MCF 10A (cell line): Measurements from ENCODE around the gene DNAH12. TPM values are rescaled to one million over a fixed set of nuclear protein-coding genes. Genes with fewer than 3 reads are reported as not detected.

ENCODE experiments used
- BruUV-seq: library from RNA; stranded (reverse); fragments of 400-500 nt; replicated peaks from 2 replicates; lab custom pipeline; 2021; lab: Mats Ljungman, UMichigan
- CTCF ChIA-PET: fragments of 300-600 bp; sonication (Branson Sonifier 250); formaldehyde crosslinking; extraction: SDS; loops from one replicate; lab custom pipeline; 2021; ENCODE audit warnings: antibody characterized with exemption, inconsistent platforms; lab: Yijun Ruan, JAX
- POLR2A ChIA-PET: fragments of 300-600, 350-650 bp; sonication (Branson Sonifier 250); formaldehyde crosslinking; extraction: SDS; loops from one replicate; lab custom pipeline; 2020; ENCODE audit warnings: antibody characterized with exemption, inconsistent platforms; lab: Yijun Ruan, JAX
- DNase-seq: peaks from one replicate; pipeline ENCODE4 v3.0.0-alpha.2; 2018; ENCODE audit not compliant: unreplicated experiment
- H3K27ac Mint-ChIP-seq: one replicate; pipeline ENCODE4 v1.8.0; 2022; ENCODE audit warnings: mild to moderate bottlenecking, low read depth, mixed read lengths; ENCODE audit not compliant: unreplicated experiment
- H3K27me3 Mint-ChIP-seq: one replicate; pipeline ENCODE4 v1.8.0; 2022; ENCODE audit warnings: mixed read lengths; ENCODE audit not compliant: insufficient read depth, unreplicated experiment
- H3K36me3 Mint-ChIP-seq: one replicate; pipeline ENCODE4 v1.8.0; 2022; ENCODE audit warnings: mild to moderate bottlenecking, moderate library complexity, mixed read lengths; ENCODE audit not compliant: insufficient read depth, unreplicated experiment
- H3K4me1 Mint-ChIP-seq: one replicate; pipeline ENCODE4 v1.8.0; 2022; ENCODE audit warnings: mixed read lengths; ENCODE audit not compliant: insufficient read depth, unreplicated experiment
- H3K4me3 Mint-ChIP-seq: one replicate; pipeline ENCODE4 v1.8.0; 2022; ENCODE audit warnings: mild to moderate bottlenecking, moderate library complexity, mixed read lengths; ENCODE audit not compliant: unreplicated experiment
- H3K9me3 Mint-ChIP-seq: one replicate; pipeline ENCODE4 v1.8.0; 2022; ENCODE audit warnings: mixed read lengths; ENCODE audit not compliant: unreplicated experiment
- intact Hi-C: fragments of 100-400 bp; cut with micrococcal nuclease; formaldehyde crosslinking; loops from 2 replicates; pipeline ENCODE4 v1.14.1; 2022
- total RNA-seq: library from RNA; stranded (reverse); gene quantifications from 2 replicates; pipeline ENCODE4 v1.2.3, GENCODE V29; 2022
- TF ChIP-seq, protein P1 (sequence below): fragments of 200-600 bp; IDR thresholded peaks from one replicate; pipeline ENCODE4 v1.8.0; 2022; ENCODE audit warnings: antibody characterized with exemption, mild to moderate bottlenecking; ENCODE audit not compliant: unreplicated experiment

The DNAH12 gene
- total RNA-seq, 1 experiment from 2014 or later: 0.58 TPM

- H3K4me1 Mint-ChIP-seq: no peaks in the 10 kb centered on the region
- CTCF ChIA-PET: interaction anchor here (0.6 to 0.7 kb wide), 3 partner anchors 120 to 830 kb away, joined by 3 read pairs; no protein-coding TSS in a partner anchor
Observed at GRCh38 chr3:57530071-57530608, 14.0 kb downstream of the DNAH12 start.

DNA sequence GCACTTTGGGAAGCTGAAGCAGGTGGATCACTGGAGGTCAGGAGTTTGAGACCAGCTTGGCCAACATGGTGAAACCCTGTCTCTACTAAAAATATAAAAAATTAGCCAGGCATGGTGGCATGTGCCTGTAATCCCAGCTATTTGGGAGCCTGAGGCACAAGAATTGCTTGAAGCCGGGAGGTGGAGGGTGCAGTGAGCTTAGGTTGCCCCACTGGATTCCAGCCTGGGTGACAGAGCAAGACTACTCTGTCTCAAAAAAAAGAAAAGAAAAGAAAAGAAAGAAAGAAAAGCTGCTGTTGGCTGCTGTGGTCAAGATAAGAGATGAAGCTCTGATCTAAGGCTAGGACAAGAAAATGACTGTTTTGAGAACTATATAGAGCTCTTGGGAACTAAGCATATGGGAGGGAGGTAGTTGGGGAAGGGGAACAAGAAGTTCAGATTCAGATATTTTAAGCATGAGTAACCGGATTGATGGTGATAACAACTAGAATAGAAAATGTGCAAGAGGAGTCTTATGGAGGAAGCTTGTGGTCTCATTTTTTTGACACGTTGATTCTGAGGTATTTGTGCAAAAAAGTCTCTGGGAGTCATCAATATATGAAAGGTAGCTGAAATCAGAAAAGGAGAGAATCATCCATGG, 25.7 kb downstream of the DNAH12 start:
- intact Hi-C loops: no loop called here
- Mint-ChIP-seq H3K36me3 (peaks cover 6% of the 10 kb centered on the region), H3K27ac (no peak overlapping the region), H3K9me3 (no peaks in the 10 kb centered on the region), H3K4me3 (no peak overlapping the region), H3K27me3 (no peaks in the 10 kb centered on the region), H3K4me1 (peaks cover 10% of the 10 kb centered on the region)
- BruUV-seq: no TSS peak
- POLR2A ChIA-PET: interaction anchor here (0.6 to 1.1 kb wide), 2 partner anchors 11 to 15 kb away, joined by 3 to 4 read pairs; no protein-coding TSS in a partner anchor
- no peak for DNase-seq
- CTCF ChIA-PET: interaction anchor here (0.6 to 1.6 kb wide), 2 partner anchors 10 to 33 kb away, joined by 3 to 4 read pairs; no protein-coding TSS in a partner anchor
- TF ChIP-seq, protein P1, sequence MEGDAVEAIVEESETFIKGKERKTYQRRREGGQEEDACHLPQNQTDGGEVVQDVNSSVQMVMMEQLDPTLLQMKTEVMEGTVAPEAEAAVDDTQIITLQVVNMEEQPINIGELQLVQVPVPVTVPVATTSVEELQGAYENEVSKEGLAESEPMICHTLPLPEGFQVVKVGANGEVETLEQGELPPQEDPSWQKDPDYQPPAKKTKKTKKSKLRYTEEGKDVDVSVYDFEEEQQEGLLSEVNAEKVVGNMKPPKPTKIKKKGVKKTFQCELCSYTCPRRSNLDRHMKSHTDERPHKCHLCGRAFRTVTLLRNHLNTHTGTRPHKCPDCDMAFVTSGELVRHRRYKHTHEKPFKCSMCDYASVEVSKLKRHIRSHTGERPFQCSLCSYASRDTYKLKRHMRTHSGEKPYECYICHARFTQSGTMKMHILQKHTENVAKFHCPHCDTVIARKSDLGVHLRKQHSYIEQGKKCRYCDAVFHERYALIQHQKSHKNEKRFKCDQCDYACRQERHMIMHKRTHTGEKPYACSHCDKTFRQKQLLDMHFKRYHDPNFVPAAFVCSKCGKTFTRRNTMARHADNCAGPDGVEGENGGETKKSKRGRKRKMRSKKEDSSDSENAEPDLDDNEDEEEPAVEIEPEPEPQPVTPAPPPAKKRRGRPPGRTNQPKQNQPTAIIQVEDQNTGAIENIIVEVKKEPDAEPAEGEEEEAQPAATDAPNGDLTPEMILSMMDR: no peak

More at GRCh38 chr3:57530071-57530608, 14.0 kb downstream of the DNAH12 start:
- H3K36me3 Mint-ChIP-seq: no peaks in the 10 kb centered on the region
- H3K27me3 Mint-ChIP-seq: no peaks in the 10 kb centered on the region
- no peak for DNase-seq
- H3K4me3 Mint-ChIP-seq: no peak overlapping the region
- TF ChIP-seq, protein P1: no peak
- intact Hi-C loops: no loop called here
- BruUV-seq: no TSS peak
- no peak overlapping the region for H3K27ac Mint-ChIP-seq
- POLR2A ChIA-PET: interaction anchor here (0.7 to 1.2 kb wide), 4 partner anchors 8 to 431 kb away, joined by 3 to 6 read pairs (median 4); no protein-coding TSS in a partner anchor
- no peaks in the 10 kb centered on the region for H3K9me3 Mint-ChIP-seq

DNA sequence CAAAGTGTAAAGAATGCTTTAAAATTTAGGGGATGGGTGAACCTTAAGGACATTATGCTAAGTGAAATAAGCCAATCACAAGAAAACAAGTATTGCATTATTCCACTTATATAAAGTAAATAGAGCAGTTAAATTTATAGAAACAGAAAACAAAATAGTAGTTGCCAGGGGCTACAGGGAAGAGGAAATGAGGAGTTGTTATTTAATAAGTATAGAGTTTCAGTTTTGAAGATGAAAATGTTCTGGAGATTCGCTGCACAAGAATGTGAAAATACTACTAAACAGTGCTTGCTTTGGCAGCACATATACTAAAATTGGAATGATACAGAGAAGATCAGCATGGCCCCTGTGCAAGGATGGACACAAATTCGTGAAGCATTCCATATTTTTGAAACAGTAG, 32.0 kb downstream of the DNAH12 start:
- intact Hi-C loops: no loop called here
- CTCF ChIA-PET: interaction anchor here (0.6 kb wide), 1 partner anchor 38 kb away, joined by 3 read pairs; no protein-coding TSS in a partner anchor
- no peak overlapping the region for H3K27ac Mint-ChIP-seq
- peaks cover 7% of the 10 kb centered on the region for H3K4me1 Mint-ChIP-seq
- no peaks in the 10 kb centered on the region for H3K27me3 Mint-ChIP-seq
- no TSS peak for BruUV-seq
- POLR2A ChIA-PET: interaction anchor here (0.9 kb wide), 1 partner anchor 15 kb away, joined by 5 read pairs; no protein-coding TSS in a partner anchor
- no peak for DNase-seq
- H3K4me3 Mint-ChIP-seq: no peak overlapping the region
- no peaks in the 10 kb centered on the region for H3K9me3 Mint-ChIP-seq
- TF ChIP-seq, protein P1: no peak
- H3K36me3 Mint-ChIP-seq: peaks cover 6% of the 10 kb centered on the region

- no peak overlapping the region for H3K27ac Mint-ChIP-seq
- no peaks in the 10 kb centered on the region for H3K4me1 Mint-ChIP-seq
- TF ChIP-seq, protein P1: no peak
- H3K4me3 Mint-ChIP-seq: no peak overlapping the region
- no peaks in the 10 kb centered on the region for H3K27me3 Mint-ChIP-seq
- no TSS peak for BruUV-seq
- intact Hi-C loops: no loop called here
- DNase-seq: no peak
- POLR2A ChIA-PET: no interaction called here
- H3K36me3 Mint-ChIP-seq: no peaks in the 10 kb centered on the region
- CTCF ChIA-PET: interaction anchor here (1.2 kb wide), 1 partner anchor 12 kb away, joined by 5 read pairs; no protein-coding TSS in a partner anchor
- no peaks in the 10 kb centered on the region for H3K9me3 Mint-ChIP-seq
Observed at GRCh38 chr3:57505901-57506300, 38.2 kb downstream of the DNAH12 start.
